ENCODE data around the gene KIT.

Gene KIT

DNA sequence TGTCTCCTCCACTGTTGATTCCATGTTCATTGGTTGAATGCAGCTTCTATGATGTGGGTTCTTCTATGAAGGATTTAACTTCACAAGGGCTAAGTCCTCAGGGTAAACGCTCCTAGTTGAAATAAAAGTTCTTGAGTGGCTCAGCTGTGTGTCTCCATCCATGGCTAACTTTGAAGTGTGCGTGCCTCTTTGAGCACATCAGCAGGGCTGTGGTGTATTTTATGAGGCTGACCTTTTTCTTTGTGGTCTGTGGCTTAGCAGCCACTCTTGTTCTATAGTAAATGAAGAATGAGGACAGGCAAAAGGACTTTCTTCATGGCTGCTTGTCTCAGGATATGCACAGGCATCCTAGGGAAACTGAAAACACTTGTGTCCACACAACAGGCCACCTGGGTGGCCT is 88.5 kb downstream of the KIT start:
- no peak for DNase-seq

DNA sequence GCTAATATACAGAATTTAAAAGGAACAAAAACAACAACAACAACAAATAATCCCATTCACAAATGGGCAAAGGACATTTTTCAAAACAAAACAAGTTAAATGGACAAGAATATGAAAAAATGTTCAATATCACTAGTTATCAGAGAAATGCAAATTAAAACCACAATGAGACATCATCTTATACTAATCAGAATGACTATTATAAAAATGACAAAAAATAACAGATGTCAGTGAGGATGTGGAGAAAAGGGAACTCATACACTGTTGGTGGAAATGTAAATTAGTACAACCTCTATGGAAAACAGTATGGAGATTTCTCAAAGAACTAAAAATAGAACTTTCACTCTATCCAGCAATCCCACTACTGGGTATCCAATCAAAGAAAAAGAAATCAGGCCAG is 92.6 kb downstream of the KIT start:
- no peak for DNase-seq

DNA sequence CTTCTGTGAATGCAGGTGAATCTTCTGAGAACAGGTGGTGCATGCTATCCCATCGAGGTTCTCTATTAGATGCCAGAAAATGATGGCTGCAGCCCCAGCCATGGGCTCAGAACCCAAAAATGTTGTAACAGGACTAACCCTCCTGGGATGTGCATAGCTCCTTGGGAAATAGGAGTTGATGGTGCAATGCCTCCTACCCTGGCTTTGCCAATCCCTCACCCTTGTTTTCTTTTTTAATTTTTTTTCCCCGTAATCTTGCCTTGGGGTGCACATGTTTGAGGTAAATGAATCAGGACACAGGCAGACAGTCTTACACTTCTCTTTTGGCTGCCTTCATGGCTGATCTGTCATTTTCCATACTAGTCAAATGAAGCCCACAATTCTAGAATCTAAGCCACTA is 96.6 kb downstream of the KIT start:
- no peak for DNase-seq

DNA sequence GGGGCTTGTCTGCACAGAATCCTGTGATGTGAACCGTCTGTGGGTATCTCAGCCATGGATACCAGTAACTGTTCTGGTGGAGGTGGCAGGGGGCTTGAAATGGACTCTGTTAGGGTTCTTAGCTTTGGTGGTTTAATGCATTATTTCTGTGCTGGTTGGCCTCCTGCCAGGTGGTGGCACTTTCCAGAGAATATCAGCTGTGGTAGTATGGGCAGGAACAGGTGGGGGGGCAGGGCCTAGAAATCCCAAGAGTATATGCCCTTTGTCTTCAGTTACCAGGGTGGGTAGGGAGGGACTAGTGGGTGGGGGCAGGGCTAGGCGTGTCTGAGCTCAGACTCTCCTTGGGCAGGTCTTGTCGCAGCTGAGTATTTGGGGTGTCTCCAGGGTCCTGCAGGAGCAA is 106.7 kb downstream of the KIT start:
- no peak for DNase-seq

DNA sequence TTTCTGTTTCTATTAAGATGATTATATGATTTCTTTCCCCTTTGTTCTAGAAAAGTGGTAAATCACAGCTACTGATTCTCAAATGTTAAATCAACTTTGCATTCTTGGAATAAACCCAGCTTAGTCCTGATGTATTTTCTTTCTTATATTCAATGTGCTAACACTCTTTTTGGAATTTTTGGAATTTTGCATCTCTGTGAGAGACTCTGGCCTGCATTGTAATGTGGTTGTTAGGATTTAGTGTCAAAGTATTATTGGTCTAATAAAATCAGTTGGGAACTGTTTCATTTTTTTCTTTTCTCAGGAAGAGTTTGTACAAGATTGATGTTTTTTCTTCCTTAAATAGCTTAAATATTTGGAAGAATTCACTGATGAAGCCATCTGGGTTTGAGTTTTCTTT is 109.6 kb downstream of the KIT start:
- DNase-seq = no peak

DNA sequence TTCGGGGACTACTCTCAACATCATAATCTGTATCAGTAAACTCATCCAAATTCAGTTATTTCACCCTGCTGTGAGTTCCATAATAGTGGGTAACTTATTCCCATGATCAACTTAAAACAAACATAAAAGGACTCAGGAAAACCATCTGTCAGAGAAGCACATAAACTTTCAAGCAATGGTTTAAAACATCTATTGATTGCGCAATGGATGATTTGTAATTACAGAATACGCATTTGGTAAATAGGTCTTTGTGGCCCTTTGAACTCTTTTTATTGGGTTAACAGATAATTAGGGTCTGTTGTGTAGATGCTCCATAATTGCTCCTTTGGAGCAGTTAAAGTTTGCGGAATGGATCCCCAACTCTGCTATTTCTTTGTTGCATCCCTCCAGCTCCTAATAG is 115.3 kb downstream of the KIT start:
- DNase-seq = no peak

DNA sequence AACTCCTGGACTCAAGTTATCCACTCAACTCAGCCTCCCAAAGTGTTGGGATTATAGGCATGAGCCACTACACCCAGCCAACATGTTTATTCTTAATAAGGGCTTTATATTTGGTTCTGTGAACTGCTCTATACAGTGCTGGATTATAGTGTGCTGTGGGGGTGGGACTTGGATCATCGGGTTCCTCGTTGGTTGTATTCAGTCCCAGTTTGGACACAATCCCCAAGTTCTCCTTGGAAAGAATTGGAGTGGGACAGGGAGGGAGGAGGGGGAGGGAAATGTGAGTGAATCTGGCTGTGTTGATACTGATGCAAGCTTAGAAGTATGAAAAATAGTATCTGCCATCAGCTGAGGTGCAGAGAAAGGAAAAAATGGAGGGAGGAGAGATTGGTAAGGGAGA is 121.3 kb downstream of the KIT start:
- DNase-seq = no peak

DNA sequence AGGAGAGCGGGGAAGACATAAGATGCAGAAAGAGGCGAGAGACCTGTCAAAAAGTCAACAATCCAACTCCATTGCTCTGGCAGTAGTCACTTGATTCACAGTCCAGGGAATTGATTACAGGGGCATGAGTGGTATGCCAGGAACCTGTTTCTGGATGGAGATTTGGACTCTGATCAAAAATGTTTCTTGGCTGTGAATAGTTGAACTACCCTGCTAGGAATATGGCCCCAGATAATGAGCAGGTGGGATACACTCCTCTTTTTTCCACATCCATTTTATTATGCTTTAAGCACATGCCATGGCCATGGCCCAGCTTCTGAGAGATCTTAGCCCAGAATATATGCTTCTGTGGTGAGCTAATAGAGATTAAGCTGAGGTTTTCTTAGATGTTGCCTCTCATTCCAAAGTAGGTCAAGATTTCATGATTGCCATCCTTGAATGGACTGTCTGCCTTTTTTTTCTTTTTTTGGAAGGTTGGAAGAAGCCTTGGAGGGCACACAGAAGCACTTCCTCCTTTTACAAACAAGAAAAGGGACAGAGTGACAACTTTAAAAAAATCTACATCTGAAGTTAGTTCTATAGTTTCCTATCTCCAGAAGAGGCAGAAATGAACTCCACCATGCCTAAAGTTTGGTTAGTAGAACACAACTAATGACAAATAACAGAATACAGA is 121.9 kb downstream of the KIT start:
- no peak for DNase-seq

DNA sequence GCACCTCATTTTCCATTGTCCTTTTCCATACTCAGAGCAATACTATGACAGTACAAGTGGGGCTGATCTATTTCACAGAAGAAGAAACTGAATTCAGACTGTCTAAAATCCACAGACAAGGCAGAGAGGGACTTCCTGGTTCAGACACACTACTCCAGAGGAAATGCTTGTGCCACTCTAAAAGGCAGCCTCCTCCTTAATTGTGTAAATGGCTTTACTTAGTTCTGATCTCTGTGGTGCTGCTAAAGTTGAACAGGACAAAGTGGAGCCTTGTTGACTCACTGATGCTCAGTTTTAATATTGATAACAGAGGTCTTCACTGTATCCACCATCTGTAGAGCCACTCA is 122.4 kb downstream of the KIT start:
- no peak for DNase-seq

DNA sequence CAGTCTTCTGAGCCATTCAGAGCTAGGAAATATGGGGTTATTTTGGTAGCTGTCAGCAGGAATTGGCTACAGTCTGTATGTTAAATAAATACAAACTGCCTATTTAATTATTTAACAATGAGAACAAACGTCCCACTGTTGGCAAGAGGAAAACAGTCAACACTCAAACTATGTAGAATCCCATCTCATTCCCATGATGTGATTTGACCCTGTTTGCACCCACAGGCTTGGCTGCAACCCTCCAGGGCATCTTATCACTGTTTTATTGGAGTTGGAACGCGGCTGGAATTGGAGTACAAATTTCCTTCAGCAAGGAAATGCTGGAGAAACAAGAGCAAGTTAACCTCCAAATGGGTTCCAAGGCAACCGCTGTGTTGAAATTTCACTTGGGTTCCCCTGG is 124.0 kb downstream of the KIT start:
- DNase-seq = no peak

DNA sequence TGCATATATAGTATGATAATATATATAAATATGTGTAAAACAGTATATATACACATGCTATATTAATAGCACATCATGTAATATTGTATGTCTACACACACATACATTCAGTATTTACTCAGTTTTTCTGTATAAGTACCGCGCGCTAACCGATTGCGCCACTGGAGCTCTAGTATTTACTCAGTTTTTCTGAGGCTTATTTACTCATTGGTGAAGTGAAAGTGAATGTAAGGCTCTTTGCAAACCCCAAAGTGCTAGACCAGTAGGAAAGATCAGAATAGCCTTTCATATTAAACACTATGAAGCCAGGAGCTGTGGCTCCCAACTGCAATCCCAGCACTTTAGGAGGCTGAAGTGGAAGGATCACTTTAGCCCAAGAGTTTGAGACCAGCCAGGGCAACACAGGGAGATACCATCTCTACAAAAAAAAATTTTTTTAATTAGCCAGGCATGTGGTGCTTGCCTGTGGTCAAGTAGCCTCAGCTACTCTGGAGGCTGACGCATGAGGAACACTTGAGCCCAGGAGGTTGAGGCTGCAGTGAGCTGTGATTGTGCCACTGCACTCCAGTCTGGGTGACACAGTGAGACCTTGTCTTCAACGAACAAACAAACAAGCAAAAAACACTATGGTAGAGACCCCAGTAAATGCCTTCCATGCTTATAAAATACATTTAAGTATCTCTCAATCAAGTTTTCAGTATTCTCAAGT is 125.8 kb downstream of the KIT start:
- DNase-seq = no peak

DNA sequence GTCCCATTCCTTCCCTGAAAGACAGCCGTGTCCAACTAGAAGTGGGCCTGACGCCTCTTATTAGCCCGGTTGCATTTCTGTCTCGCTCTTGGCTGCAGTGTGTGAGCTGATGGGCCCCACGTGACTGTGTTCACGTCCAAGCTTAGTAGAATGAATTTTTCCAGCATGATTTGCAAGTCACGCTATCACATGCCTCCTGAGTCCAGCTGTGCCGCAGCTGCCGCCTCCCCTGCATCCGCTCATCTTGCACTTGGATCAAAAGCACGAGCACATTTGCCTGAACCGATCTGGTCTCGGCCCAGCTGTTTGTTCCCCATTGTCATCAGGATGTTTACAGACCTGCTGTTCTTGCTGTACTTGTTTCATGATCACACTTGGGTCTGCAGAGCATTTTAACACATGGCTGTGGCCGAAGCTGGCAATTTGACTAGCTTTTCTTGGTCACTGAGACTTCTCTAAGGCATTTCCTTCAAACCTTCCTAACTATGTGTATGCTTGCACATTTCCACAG is 126.5 kb downstream of the KIT start:
- no peak for DNase-seq
